K562 (cell line): ENCODE data around the gene SRBD1. TPM values are rescaled to one million over a fixed set of nuclear protein-coding genes. Genes with fewer than 3 reads are reported as not detected.

ENCODE experiments used
- ATAC-seq: fragments of 200-7000 bp; cut with Tn5 transposase; 3 replicates; pipeline ENCODE4 v1.9.1; 2020; ENCODE audit warnings: moderate library complexity
- BruUV-seq: library from RNA; stranded (reverse); fragments of 400-500 nt; replicated peaks from 2 replicates; lab custom pipeline; 2021; lab: Mats Ljungman, UMichigan
- CTCF ChIA-PET: fragments of 300-600 bp; formaldehyde crosslinking; extraction: SDS; loops from one replicate; lab custom pipeline; 2021; ENCODE audit warnings: low intra/inter-chr PET ratio; lab: Yijun Ruan, JAX
- POLR2A ChIA-PET: fragments of 300-600, 350-650 bp; sonication (Branson Sonifier 250); formaldehyde crosslinking; extraction: SDS; loops from one replicate; lab custom pipeline; 2021; ENCODE audit warnings: antibody characterized with exemption, inconsistent platforms; lab: Yijun Ruan, JAX
- DNase-seq, 4 experiments: peaks; one replicate each; pipeline versions ENCODE4 v3.0.0 to v3.0.0-alpha.2; 2011 to 2018; ENCODE audit warnings: low spot score in 3 of 4, mixed read lengths in 3 of 4; ENCODE audit errors: extremely low read depth in 1 of 4
- FAIRE-seq: peaks from 2 replicates; lab custom pipeline; 2011; peaks lifted over from hg19 to GRCh38; lab: Jason Lieb, UNC
- H2AFZ ChIP-seq: 2 replicates; pipeline ENCODE4 v1.6.0; 2011; ENCODE audit warnings: low read depth, low read length, control low read depth, inconsistent platforms
- H3K27ac ChIP-seq: fragments of 200-600 bp; 3 replicates; pipeline ENCODE4 v1.8.0; 2011; ENCODE audit warnings: low read depth, mild to moderate bottlenecking, control low read depth, inconsistent platforms, low read length, moderate library complexity, mixed read lengths; ENCODE audit errors: extremely low read depth
- H3K27me3 ChIP-seq, 2 experiments: fragments of 300-600 bp in 1 of 2; 2 replicates in 1 of 2; 3 replicates in 1 of 2; pipeline versions ENCODE4 v1.6.0 to v1.8.0; 2011; ENCODE audit warnings: inconsistent platforms in 2 of 2, low read length in 2 of 2, mild to moderate bottlenecking in 1 of 2, mixed read lengths in 1 of 2, moderate library complexity in 1 of 2; ENCODE audit not compliant: control insufficient read depth in 2 of 2, insufficient read depth in 2 of 2
- H3K36me3 ChIP-seq: fragments of 300-600 bp; 3 replicates; pipeline ENCODE4 v1.8.0; 2011; ENCODE audit warnings: mild to moderate bottlenecking, low read length, inconsistent platforms; ENCODE audit not compliant: control insufficient read depth, insufficient read depth
- H3K4me1 ChIP-seq, 2 experiments: fragments of 200-600 bp in 1 of 2; replicated peaks in 1 of 2; 2 replicates in 1 of 2; 3 replicates in 1 of 2; pipeline versions ENCODE4 v1.5.1 to v1.8.0; 2011; ENCODE audit warnings: inconsistent platforms in 2 of 2, low read length in 2 of 2, mild to moderate bottlenecking in 1 of 2, mixed read lengths in 1 of 2, moderate library complexity in 1 of 2; ENCODE audit not compliant: control insufficient read depth in 2 of 2, insufficient read depth in 2 of 2
- H3K4me2 ChIP-seq: 2 replicates; pipeline ENCODE4 v1.6.1; 2011; ENCODE audit warnings: low read length, control low read depth, inconsistent platforms, mixed read lengths; ENCODE audit not compliant: insufficient read depth
- H3K4me3 ChIP-seq: fragments of 200-600 bp; sonication (generic), shearing (Covaris generic); 2 replicates; pipeline ENCODE4 v1.5.1; 2016; ENCODE audit warnings: control low read depth, inconsistent platforms
- H3K79me2 ChIP-seq: fragments of 200-600 bp; 3 replicates; pipeline ENCODE4 v1.8.0; 2011; ENCODE audit warnings: low read length, inconsistent platforms; ENCODE audit not compliant: control insufficient read depth, insufficient read depth
- H3K9ac ChIP-seq, 2 experiments: 2 replicates each; pipeline versions ENCODE4 v1.6.0 to v1.6.1; 2011; ENCODE audit warnings: low read depth in 2 of 2, low read length in 2 of 2, control low read depth in 1 of 2, inconsistent platforms in 1 of 2, mild to moderate bottlenecking in 1 of 2, mixed read lengths in 1 of 2; ENCODE audit not compliant: insufficient read depth in 1 of 2
- H3K9me1 ChIP-seq: one replicate; pipeline ENCODE4 v1.6.0; 2011; ENCODE audit warnings: inconsistent platforms, mild to moderate bottlenecking, low read length, moderate library complexity; ENCODE audit not compliant: control insufficient read depth, insufficient read depth
- H3K9me3 ChIP-seq: replicated peaks from 2 replicates; pipeline ENCODE4 v1.5.1; 2011; ENCODE audit warnings: low read depth, low read length, inconsistent platforms; ENCODE audit not compliant: control insufficient read depth, insufficient read depth
- H4K20me1 ChIP-seq: replicated peaks from 2 replicates; pipeline ENCODE4 v1.6.1; 2011; ENCODE audit warnings: low read length, inconsistent platforms, mixed read lengths; ENCODE audit not compliant: control insufficient read depth, insufficient read depth
- CUX1 ChIP-seq: fragments of 200-800 bp; sonication (Bioruptor generic); IDR thresholded peaks from 2 replicates; pipeline ENCODE4 v1.6.1; 2016; ENCODE audit warnings: missing genetic modification characterization, missing compliant biosample characterization
- PML ChIP-seq: IDR thresholded peaks from 2 replicates; pipeline ENCODE4 v1.6.1; 2012; ENCODE audit warnings: low read length, inconsistent platforms
- POLR2AphosphoS5 ChIP-seq: IDR thresholded peaks from 2 replicates; pipeline ENCODE4 v1.6.1; 2011; ENCODE audit warnings: mild to moderate bottlenecking, low read depth, low read length, moderate library complexity; ENCODE audit not compliant: control insufficient read depth, insufficient read depth
- RBM25 ChIP-seq: fragments of 200-400 bp; formaldehyde crosslinking; IDR thresholded peaks from 2 replicates; pipeline ENCODE4 v1.6.1; 2018; ENCODE audit warnings: low read length, low read depth, moderate library complexity; ENCODE audit not compliant: severe bottlenecking
- STAG1 ChIP-seq: sonication (generic); formaldehyde crosslinking; IDR thresholded peaks from 2 replicates; pipeline ENCODE4 v1.5.0; 2020; ENCODE audit warnings: missing genetic modification reagents, borderline replicate concordance
- TCF15 ChIP-seq: fragments of 250-450 bp; sonication (Bioruptor Pico); IDR thresholded peaks from 2 replicates; pipeline ENCODE4 v1.8.0; 2022; ENCODE audit warnings: moderate library complexity, mild to moderate bottlenecking, inconsistent platforms
- YY1 ChIP-seq, 3 experiments: IDR thresholded peaks; 2 replicates each; pipeline ENCODE4 v1.6.1; 2011; ENCODE audit warnings: low read length in 2 of 3, mild to moderate bottlenecking in 2 of 3, moderate library complexity in 2 of 3, borderline replicate concordance in 1 of 3, control low read depth in 1 of 3, low read depth in 1 of 3; ENCODE audit not compliant: insufficient read depth in 3 of 3, insufficient replicate concordance in 2 of 3, control insufficient read depth in 1 of 3, insufficient read length in 1 of 3; ENCODE audit errors: extremely low read depth in 1 of 3
- ZNF324 ChIP-seq: fragments of 250-450 bp; sonication (Bioruptor Pico); IDR thresholded peaks from 2 replicates; pipeline ENCODE4 v1.4.0; 2020; ENCODE audit warnings: mild to moderate bottlenecking
- ZNF408 ChIP-seq: fragments of 250-450 bp; sonication (Bioruptor Pico); IDR thresholded peaks from 2 replicates; pipeline ENCODE4 v1.4.0; 2020; ENCODE audit warnings: low read depth, mild to moderate bottlenecking, moderate library complexity
- WGBS: fragments of 100-300 bp; shearing (Covaris generic); methylation state at CpG from one replicate; pipeline ENCODE4 v1.1.6; 2016; ENCODE audit warnings: low coverage, mixed read lengths; ENCODE audit not compliant: insufficient coverage; ENCODE audit errors: missing lambda C conversion rate; 5-methylcytosine and 5-hydroxymethylcytosine counted together
- in situ Hi-C: fragments of 300-500 bp; cut with MboI; formaldehyde crosslinking; loops from 4 replicates; pipeline ENCODE4 v1.15.0; 2018; ENCODE audit warnings: inconsistent platforms, mixed read lengths
- intact Hi-C: fragments of 100-400 bp; cut with micrococcal nuclease; formaldehyde crosslinking; loops from 2 replicates; pipeline ENCODE4 v1.14.2; 2022
- polyA plus RNA-seq, 8 experiments: library from polyadenylated mRNA; depleted of rRNA in 4 of 8; stranded (reverse) in 5 of 8; unstranded in 3 of 8; fragments of >200 nt; fragmentation: Nextera tagmentation in 2 of 8; fragmentation: Illumina TruSeq in 1 of 8; extraction: Ambion mirVana in 2 of 8; extraction: Trizol in 1 of 8; gene quantifications; 2 replicates each; pipeline versions ENCODE4 v1.2.1 to v1.2.3, GENCODE V29; 2011 to 2014; ENCODE audit warnings: inconsistent platforms in 1 of 8, missing spikeins in 1 of 8
- total RNA-seq, 7 experiments: library from RNA; depleted of rRNA in 6 of 7; stranded (reverse); fragments of >200 nt in 6 of 7; fragmentation: Illumina TruSeq in 2 of 7; extraction: Trizol in 2 of 7; gene quantifications; 2 replicates each; pipeline versions ENCODE4 v1.2.1 to v1.2.3, GENCODE V29; 2011 to 2021; ENCODE audit warnings: low replicate concordance in 1 of 7

The SRBD1 gene
- total and polyA plus RNA-seq, 9 of the 15 experiments (the other 6 are each of a cell fraction or from before 2014, with no cell fraction given), result 6.9 to 23.2 (median 14.7) TPM

- DNase-seq, result no peak
- Histone ChIP-seq H3K4me1 (no peaks in the 10 kb centered on the region), H4K20me1 (no peaks in the 10 kb centered on the region), H3K27me3 (no peaks in the 10 kb centered on the region), H3K36me3 (peaks cover 6% of the 10 kb centered on the region; the same call in 2 of the 3 replicates), H3K9me3 (no peaks in the 10 kb centered on the region), H3K27ac (no peak overlapping the region), H3K79me2 (no peaks in the 10 kb centered on the region), H3K4me3 (no peak overlapping the region), H3K9me1 (no peaks in the 10 kb centered on the region), H3K9ac (no peak overlapping the region), H2AFZ (no peak overlapping the region), H3K4me2 (no peak overlapping the region)
- TF ChIP-seq RBM25, result no peak
- TF ChIP-seq CUX1 (CRISPR knock-in tag), result no peak
- TF ChIP-seq ZNF408, result no peak
- no peak for TF ChIP-seq POLR2AphosphoS5
- TF ChIP-seq TCF15, result no peak
- no peak for TF ChIP-seq STAG1
- no peak for TF ChIP-seq YY1 (IDR thresholded peaks at IDR 0.05; ENCODE audit: borderline replicate concordance in 1 of 3, control insufficient read depth in 1 of 3, extremely low read depth in 1 of 3, insufficient read depth in 3 of 3, insufficient read length in 1 of 3, insufficient replicate concordance in 2 of 3, low read depth in 1 of 3, low read length in 2 of 3)
- TF ChIP-seq ZNF324 (CRISPR knock-in tag), result no peak
- no peak for TF ChIP-seq PML
- intact Hi-C loops, result no loop called here
- in situ Hi-C loops, result no loop called here
- ChIA-PET POLR2A (no interaction called here), CTCF (no interaction called here)
- no TSS peak for BruUV-seq
- 83% methylated on average over 1 of the region's 1 CpG for WGBS
- no peak for ATAC-seq
- FAIRE-seq, result no peak
Observed at GRCh38 chr2:45533771-45534170, 77.3 kb downstream of the SRBD1 start.
